ENCODE data around the gene ZNF423.

DNA sequence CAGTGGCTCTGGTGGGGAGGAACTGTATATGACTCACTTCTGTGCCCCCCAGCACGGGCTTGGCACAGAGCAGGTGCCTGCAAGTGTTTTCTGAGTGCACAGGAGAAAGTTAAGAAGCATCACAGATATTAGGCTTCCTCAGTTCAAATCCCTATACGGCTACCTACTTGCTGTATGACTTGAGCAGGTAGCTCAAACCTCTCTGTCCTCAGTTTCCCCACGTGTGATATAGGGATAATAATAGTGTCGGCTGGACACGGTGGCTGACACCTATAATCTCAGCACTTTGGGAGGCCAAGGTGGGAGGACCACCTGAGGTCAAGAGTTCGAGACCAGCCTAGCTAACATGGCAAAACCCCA, 386.6 kb downstream of the ZNF423 start:
- TF ChIP-seq CTCF (IDR thresholded peaks at IDR 0.05; ENCODE audit: borderline replicate concordance, extremely low read depth, low read length, poor library complexity, severe bottlenecking) (no peak), EZH2 (IDR thresholded peaks at IDR 0.05; ENCODE audit: borderline replicate concordance, low read depth, low read length, severe bottlenecking) (no peak)
